SKM-1 treated with dmso at 0.1 percent for 144 hours (cell line): ENCODE measurements around the gene TRIM37.

Experiments
- DNase-seq: peaks from one replicate; lab custom pipeline; 2025; ENCODE audit not compliant: unreplicated experiment; lab: John Stamatoyannopoulos, UW

Gene TRIM37

GRCh38 chr17:59037960-59038359 lies 68.7 kb downstream of the TRIM37 start:
- DNase-seq: no peak

- DNase-seq: no peak
These were observed 75.9 kb downstream of the TRIM37 start for GRCh38 chr17:59030811-59031210.

- no peak for DNase-seq
These were observed 78.4 kb downstream of the TRIM37 start for GRCh38 chr17:59028328-59028727.

- DNase-seq: no peak
These were observed 78.9 kb downstream of the TRIM37 start for GRCh38 chr17:59027750-59028149.

GRCh38 chr17:59026176-59026939 lies 80.3 kb downstream of the TRIM37 start:
- DNase-seq: no peak

- DNase-seq: no peak
These were observed 81.8 kb downstream of the TRIM37 start for GRCh38 chr17:59024916-59025315.

- no peak for DNase-seq
These were observed 88.7 kb downstream of the TRIM37 start for GRCh38 chr17:59018019-59018418.

- DNase-seq: no peak
These were observed 94.7 kb downstream of the TRIM37 start for GRCh38 chr17:59011975-59012374.

GRCh38 chr17:59010026-59010425 lies 96.7 kb downstream of the TRIM37 start:
- no peak for DNase-seq

GRCh38 chr17:59008737-59009136 lies 97.9 kb downstream of the TRIM37 start:
- DNase-seq: no peak

- DNase-seq: no peak
These were observed 98.7 kb downstream of the TRIM37 start for GRCh38 chr17:59007995-59008394.

- DNase-seq: peak; percentile 58
These were observed 102.2 kb downstream of the TRIM37 start for GRCh38 chr17:59004338-59005111.

- DNase-seq: no peak
These were observed 102.8 kb downstream of the TRIM37 start for GRCh38 chr17:59003860-59004259.

- DNase-seq: no peak
These were observed 103.8 kb downstream of the TRIM37 start for GRCh38 chr17:59002848-59003247.

GRCh38 chr17:59002126-59002525 lies 104.6 kb downstream of the TRIM37 start:
- no peak for DNase-seq

GRCh38 chr17:59001158-59001814 lies 105.4 kb downstream of the TRIM37 start:
- DNase-seq: peak; percentile 91

GRCh38 chr17:59000022-59000421 lies 106.7 kb downstream of the TRIM37 start:
- DNase-seq: no peak

- no peak for DNase-seq
These were observed 107.2 kb downstream of the TRIM37 start for GRCh38 chr17:58999500-58999899.

GRCh38 chr17:58998871-58999270 lies 107.8 kb downstream of the TRIM37 start:
- DNase-seq: no peak

GRCh38 chr17:58997756-58998553 lies 108.7 kb downstream of the TRIM37 start:
- DNase-seq: no peak

- peak; percentile 82 for DNase-seq
These were observed 109.7 kb downstream of the TRIM37 start for GRCh38 chr17:58996968-58997367.
